GM06990 (cell line): Measurements from ENCODE around the gene MAP1LC3B2.

Experiments used
- DNase-seq: peaks from one replicate; pipeline ENCODE4 v3.0.0-alpha.2; 2011; ENCODE audit not compliant: insufficient read length; ENCODE audit errors: extremely low read depth
- H3K27me3 ChIP-seq: replicated peaks from 2 replicates; pipeline ENCODE4 v1.6.0; 2011; ENCODE audit warnings: low read length; ENCODE audit not compliant: control insufficient read depth, insufficient read depth
- H3K36me3 ChIP-seq: 2 replicates; pipeline ENCODE4 v1.5.1; 2011; ENCODE audit warnings: low read length; ENCODE audit not compliant: control insufficient read depth, insufficient read depth
- H3K4me3 ChIP-seq: replicated peaks from 2 replicates; pipeline ENCODE4 v1.5.1; 2011; ENCODE audit warnings: low read depth, mild to moderate bottlenecking, control low read depth, low read length
- TF ChIP-seq, protein P1 (sequence below): IDR thresholded peaks from 2 replicates; pipeline ENCODE4 v1.5.1; 2011; ENCODE audit warnings: low read length, control low read depth, mild to moderate bottlenecking, inconsistent platforms; ENCODE audit not compliant: insufficient read depth, poor library complexity, severe bottlenecking

MAP1LC3B2 gene

DNA sequence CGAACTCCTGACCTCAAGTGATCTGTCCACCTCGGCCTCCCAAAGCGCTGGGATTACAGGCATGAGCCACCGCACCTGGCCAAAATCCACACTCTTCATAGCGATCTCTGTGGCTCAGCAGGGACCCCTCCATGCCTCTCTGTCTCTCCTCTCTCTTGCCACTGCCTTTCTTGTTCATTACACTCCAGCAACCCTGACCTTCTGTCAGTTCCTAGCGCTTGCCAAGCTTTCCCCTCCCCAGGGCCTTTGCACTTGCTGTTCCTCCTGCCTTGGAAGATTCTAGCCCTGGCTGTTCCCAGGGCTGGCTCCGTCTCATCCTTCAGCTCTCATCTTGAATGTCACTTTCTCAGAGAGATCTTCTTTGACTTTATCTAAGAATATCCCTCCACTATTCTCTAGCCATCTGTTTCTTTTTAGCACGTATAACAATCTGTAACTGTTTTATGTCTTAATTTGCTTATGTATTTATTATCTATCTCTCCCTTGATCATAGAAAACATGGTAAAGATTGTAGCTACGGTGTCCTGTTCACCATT is 38.9 kb upstream of the MAP1LC3B2 start:
- Histone ChIP-seq H3K4me3 (no peak overlapping the region), H3K27me3 (no peaks in the 10 kb centered on the region), H3K36me3 (no peaks in the 10 kb centered on the region)
- DNase-seq, result no peak
- TF ChIP-seq, protein P1, sequence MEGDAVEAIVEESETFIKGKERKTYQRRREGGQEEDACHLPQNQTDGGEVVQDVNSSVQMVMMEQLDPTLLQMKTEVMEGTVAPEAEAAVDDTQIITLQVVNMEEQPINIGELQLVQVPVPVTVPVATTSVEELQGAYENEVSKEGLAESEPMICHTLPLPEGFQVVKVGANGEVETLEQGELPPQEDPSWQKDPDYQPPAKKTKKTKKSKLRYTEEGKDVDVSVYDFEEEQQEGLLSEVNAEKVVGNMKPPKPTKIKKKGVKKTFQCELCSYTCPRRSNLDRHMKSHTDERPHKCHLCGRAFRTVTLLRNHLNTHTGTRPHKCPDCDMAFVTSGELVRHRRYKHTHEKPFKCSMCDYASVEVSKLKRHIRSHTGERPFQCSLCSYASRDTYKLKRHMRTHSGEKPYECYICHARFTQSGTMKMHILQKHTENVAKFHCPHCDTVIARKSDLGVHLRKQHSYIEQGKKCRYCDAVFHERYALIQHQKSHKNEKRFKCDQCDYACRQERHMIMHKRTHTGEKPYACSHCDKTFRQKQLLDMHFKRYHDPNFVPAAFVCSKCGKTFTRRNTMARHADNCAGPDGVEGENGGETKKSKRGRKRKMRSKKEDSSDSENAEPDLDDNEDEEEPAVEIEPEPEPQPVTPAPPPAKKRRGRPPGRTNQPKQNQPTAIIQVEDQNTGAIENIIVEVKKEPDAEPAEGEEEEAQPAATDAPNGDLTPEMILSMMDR, result no peak

DNA sequence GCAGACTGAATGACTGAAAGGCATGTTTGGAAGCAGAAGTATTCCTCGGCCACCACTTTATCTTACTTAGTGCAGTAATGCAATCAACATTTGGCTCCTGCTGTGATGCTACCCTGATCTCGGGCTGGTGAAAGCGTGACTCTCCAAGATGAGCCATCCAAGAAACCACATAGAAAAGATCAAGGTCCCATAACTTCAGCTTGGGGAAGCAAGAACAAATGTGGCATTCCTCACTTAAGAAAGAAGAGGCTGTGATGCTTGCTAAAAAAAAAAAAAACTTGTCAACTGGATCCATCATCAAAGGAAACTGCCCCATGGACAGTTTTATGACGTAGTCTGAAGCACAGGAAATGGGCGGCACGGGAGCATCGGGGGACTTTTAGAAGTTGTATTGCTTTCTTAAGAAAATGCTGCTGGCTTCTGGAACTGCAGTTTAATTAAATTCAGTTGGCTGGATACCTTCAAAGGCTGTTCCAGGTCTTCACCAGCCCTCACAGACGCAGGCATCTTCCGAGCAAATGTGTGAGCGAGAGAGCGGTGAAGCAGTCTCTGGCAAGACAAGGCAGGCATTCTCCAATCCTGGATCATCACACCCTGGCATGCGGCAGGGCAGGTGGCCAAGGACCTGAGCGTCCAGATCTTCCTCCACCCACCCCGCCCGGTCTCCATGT is 38.2 kb upstream of the MAP1LC3B2 start:
- DNase-seq, result no peak
- H3K4me3 ChIP-seq, result no peak overlapping the region
- H3K27me3 ChIP-seq, result peaks cover 2% of the 10 kb centered on the region; the same call in 1 of the 2 replicates
- H3K36me3 ChIP-seq, result no peaks in the 10 kb centered on the region
- TF ChIP-seq, protein P1, result no peak

DNA sequence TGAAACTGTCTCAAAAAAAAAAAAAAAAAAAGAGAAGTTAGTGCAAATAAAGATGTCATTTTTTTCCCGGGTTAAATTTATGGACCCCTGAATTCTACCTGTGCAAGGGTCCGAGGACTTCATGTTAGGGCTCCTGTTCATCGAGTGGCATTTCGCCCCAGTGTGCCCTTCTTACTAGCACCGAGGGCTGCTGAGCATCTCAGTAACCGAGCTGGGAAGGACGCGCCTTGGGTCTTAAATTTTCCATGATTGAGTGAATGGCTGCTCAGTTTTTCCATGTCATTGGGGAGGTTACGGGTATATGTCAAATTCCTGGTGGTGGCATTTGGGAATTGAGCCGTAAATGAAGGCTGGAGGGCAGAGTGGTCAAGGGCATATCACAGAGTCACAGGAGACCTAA is 34.9 kb upstream of the MAP1LC3B2 start:
- TF ChIP-seq, protein P1, result no peak
- Histone ChIP-seq H3K4me3 (no peak overlapping the region), H3K36me3 (no peaks in the 10 kb centered on the region), H3K27me3 (peaks cover 2% of the 10 kb centered on the region; the same call in 1 of the 2 replicates)
- no peak for DNase-seq

DNA sequence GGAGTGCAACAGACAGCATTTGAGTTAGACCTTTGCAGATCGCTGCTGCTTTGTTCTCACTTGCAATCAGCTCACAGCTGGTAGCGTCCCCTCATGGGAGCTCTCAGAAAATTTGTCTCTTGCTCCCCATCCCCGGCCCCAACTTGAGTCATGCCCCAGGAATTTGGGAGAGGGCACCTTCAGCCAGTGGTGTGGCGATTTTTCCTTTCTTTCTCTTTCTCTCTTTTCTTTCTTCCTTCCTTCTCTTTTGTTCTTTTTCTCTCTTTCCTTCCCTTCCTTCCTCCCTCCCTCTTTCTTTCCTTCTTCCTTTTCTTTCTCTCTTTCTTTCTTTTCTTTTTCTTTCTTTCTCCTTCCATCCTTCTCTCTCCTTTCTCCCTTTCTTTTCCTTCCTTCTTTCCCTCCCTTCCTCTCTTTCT is 34.2 kb upstream of the MAP1LC3B2 start:
- TF ChIP-seq, protein P1, result no peak
- Histone ChIP-seq H3K27me3 (peaks cover 2% of the 10 kb centered on the region; the same call in 1 of the 2 replicates), H3K4me3 (no peak overlapping the region), H3K36me3 (no peaks in the 10 kb centered on the region)
- DNase-seq, result no peak

DNA sequence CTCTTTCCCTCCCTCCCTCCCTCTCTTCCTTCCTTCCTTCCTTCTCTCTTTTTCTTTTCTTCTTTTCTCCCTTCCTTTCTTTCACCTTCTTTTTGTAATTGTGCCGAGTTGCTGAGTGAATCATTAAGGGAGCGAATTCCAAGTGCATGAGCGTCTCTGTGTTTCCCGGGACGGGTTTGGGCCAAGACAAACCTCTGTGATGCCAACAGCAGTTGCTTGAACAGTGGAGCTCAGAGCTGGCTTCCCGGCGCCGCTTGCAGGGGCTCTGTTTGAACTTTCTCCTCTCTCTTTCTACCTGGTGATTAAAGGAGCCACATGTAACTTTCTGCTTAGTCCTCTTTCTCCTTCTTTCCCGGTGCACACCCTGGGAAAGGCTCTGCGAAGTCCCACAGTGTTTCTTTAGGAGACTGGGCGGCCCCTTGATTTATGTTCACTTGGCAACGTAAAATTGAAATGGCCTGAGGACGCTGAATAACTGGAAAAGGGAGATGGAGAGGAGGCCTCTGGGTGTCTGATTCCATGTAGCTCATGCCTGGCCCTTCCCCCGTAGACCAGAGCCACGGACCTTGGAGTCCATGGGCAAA is 33.7 kb upstream of the MAP1LC3B2 start:
- Histone ChIP-seq H3K27me3 (peaks cover 2% of the 10 kb centered on the region; the same call in 1 of the 2 replicates), H3K36me3 (no peaks in the 10 kb centered on the region), H3K4me3 (no peak overlapping the region)
- DNase-seq, result no peak
- TF ChIP-seq, protein P1, result no peak
